Prostate gland (tissue), 2 donors: ENCODE data around the gene GALNT15. TPM values are rescaled to one million over a fixed set of nuclear protein-coding genes. Genes with fewer than 3 reads are reported as not detected.

Experiments used
- DNase-seq: peaks from one replicate; pipeline ENCODE4 v3.0.0-alpha.2; 2019; ENCODE audit warnings: low spot score
- H3K27ac ChIP-seq, 2 donors: fragments of 200-600 bp; sonication (generic); 2 replicates each; pipeline ENCODE4 v1.5.1; 2017 to 2019
- H3K27me3 ChIP-seq: fragments of 200-600 bp; sonication (generic); replicated peaks from 2 replicates; pipeline ENCODE4 v1.5.1; 2019; ENCODE audit not compliant: insufficient read depth
- H3K36me3 ChIP-seq, 2 donors: fragments of 200-600 bp; sonication (generic); 1 replicate in 1 of 2; 2 replicates in 1 of 2; pipeline versions ENCODE4 v1.5.1 to v1.8.1; 2017 to 2019
- H3K4me1 ChIP-seq: fragments of 200-600 bp; sonication (generic); replicated peaks from 2 replicates; pipeline ENCODE4 v1.5.1; 2019
- H3K4me3 ChIP-seq, 2 donors: fragments of 200-600 bp; sonication (generic); 2 replicates each; pipeline ENCODE4 v1.5.1; 2017 to 2019
- H3K9me3 ChIP-seq: fragments of 200-600 bp; sonication (generic); 2 replicates; pipeline ENCODE4 v1.5.1; 2017
- POLR2A ChIP-seq: fragments of 450-650 bp; IDR thresholded peaks from one replicate; pipeline ENCODE4 v1.6.1; 2016; ENCODE audit warnings: antibody characterized with exemption, mild to moderate bottlenecking
- POLR2AphosphoS5 ChIP-seq: sonication (generic); formaldehyde crosslinking; IDR thresholded peaks from one replicate; pipeline ENCODE4 v1.6.1; 2017; ENCODE audit warnings: antibody characterized with exemption
- WGBS: methylation state at CpG from one replicate; pipeline ENCODE4 v1.1.5; 2018; 5-methylcytosine and 5-hydroxymethylcytosine counted together
- intact Hi-C: fragments of 100-400 bp; cut with DNase I; formaldehyde crosslinking; loops from one replicate; pipeline ENCODE4 v1.14.2; 2022
- total RNA-seq, 2 donors: library from RNA; depleted of rRNA; stranded (reverse); fragments of >200 nt; gene quantifications; one replicate each; pipeline ENCODE4 v1.1.0, GENCODE V29; 2016
- TF ChIP-seq, protein P1 (sequence below), 4 experiments: fragments of 200-600 bp in 2 of 4; fragments of 450-650 bp in 2 of 4; sonication (generic) in 2 of 4; IDR thresholded peaks; 1 replicate in 3 of 4; 2 replicates in 1 of 4; pipeline ENCODE4 v1.5.1; 2016 to 2019; ENCODE audit warnings: antibody characterized with exemption in 4 of 4, mild to moderate bottlenecking in 2 of 4, moderate library complexity in 2 of 4

GALNT15 gene
- total RNA-seq, 2 donors from 2014 or later: 6.0 to 7.6 TPM

- Histone ChIP-seq H3K27me3 (no peaks in the 10 kb centered on the region), H3K4me3 (no peak overlapping the region), H3K4me1 (no peaks in the 10 kb centered on the region), H3K9me3 (no peaks in the 10 kb centered on the region), H3K36me3 (no peaks in the 10 kb centered on the region), H3K27ac (no peak overlapping the region)
- intact Hi-C loops: no loop called here
- WGBS: 100% methylated on average over 2 of the region's 2 CpGs
- no peak for DNase-seq
- TF ChIP-seq, protein P1, sequence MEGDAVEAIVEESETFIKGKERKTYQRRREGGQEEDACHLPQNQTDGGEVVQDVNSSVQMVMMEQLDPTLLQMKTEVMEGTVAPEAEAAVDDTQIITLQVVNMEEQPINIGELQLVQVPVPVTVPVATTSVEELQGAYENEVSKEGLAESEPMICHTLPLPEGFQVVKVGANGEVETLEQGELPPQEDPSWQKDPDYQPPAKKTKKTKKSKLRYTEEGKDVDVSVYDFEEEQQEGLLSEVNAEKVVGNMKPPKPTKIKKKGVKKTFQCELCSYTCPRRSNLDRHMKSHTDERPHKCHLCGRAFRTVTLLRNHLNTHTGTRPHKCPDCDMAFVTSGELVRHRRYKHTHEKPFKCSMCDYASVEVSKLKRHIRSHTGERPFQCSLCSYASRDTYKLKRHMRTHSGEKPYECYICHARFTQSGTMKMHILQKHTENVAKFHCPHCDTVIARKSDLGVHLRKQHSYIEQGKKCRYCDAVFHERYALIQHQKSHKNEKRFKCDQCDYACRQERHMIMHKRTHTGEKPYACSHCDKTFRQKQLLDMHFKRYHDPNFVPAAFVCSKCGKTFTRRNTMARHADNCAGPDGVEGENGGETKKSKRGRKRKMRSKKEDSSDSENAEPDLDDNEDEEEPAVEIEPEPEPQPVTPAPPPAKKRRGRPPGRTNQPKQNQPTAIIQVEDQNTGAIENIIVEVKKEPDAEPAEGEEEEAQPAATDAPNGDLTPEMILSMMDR (IDR thresholded peaks at IDR 0.05): no peak
- TF ChIP-seq POLR2A (no peak), POLR2AphosphoS5 (no peak)
Observed at GRCh38 chr3:16145176-16145575, 29.3 kb upstream of the GALNT15 start.

DNA sequence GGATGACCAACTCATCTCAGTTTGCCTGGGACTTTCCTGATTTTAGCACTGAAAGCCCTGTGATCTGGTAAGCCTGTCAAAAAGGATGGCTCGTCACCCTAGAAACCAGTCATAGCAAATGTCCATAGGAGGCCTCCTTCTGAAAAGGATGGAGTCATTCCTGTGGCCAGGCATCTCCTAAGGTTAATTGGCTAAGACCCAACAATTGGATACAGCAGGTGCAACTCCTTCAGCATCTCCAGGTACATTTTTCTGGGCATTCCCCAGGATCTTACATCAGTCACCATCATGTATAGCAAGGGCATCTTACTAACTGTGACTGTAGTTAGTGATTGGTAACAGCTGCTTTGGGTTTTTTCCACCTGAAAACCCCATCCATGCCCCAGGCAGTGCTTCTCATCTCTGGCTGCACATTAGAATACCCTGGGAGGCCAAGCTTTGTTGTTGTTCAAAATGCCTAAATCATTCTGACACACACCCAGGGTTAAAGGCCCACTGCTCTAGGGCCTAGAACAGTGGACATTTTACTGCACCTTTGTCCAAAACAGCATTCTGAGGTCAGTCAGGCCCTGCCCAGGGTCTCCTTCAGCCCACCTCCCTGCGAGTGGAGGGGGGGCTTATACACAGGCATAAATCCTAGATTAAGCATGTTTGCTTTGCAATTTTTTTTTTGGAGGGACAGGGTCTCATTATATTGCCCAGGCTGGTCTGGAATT, 28.3 kb upstream of the GALNT15 start:
- no peaks in the 10 kb centered on the region for H3K36me3 ChIP-seq
- no peaks in the 10 kb centered on the region for H3K4me1 ChIP-seq
- intact Hi-C loops: no loop called here
- no peaks in the 10 kb centered on the region for H3K9me3 ChIP-seq
- WGBS: 87% methylated on average over 2 of the region's 2 CpGs
- TF ChIP-seq, protein P1 (IDR thresholded peaks at IDR 0.05): no peak
- TF ChIP-seq POLR2A (no peak), POLR2AphosphoS5 (no peak)
- H3K27ac ChIP-seq: no peak overlapping the region
- DNase-seq: no peak
- H3K4me3 ChIP-seq: no peak overlapping the region
- no peaks in the 10 kb centered on the region for H3K27me3 ChIP-seq

DNA sequence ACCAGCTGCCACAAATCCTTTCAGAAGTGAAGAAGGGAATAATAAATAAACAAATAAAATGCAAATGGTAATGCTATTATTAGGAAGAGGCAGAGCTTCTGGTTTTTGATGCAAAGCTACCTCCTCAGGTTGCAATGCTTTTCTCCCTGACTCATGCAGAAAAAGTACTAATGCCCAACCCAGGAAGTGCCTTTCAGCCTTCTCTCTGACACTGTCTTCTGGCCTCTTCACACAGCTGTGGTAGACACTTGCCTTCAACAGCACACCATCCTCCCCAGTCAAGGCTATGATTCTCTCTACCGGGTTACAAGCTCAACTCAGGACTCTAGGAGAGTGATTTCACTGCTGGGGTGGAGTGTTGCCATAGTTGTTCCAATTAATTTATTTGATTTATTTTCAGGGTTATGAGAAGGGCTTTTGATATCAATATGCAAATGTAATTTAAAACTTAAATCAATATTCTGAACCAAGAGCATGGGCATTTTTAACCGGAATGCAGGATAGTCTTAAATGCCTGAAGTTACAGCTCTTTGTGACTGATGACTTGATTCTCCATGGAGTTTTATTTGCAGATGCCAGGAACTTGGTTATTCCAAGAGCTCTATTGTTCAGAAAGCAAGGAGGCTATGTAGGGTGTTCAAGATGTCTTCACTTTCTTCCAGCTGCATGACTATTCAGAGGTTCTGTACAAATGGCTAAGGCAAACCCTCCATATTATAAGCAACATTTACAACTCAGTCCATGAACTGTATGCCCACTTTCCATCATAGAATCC, 27.1 kb upstream of the GALNT15 start:
- Histone ChIP-seq H3K36me3 (no peaks in the 10 kb centered on the region), H3K27ac (no peak overlapping the region), H3K4me3 (no peak overlapping the region), H3K4me1 (no peaks in the 10 kb centered on the region), H3K27me3 (no peaks in the 10 kb centered on the region), H3K9me3 (no peaks in the 10 kb centered on the region)
- TF ChIP-seq, protein P1 (IDR thresholded peaks at IDR 0.05): no peak
- no peak for TF ChIP-seq POLR2A
- no peak for TF ChIP-seq POLR2AphosphoS5
- DNase-seq: no peak
- intact Hi-C loops: no loop called here
- 81% methylated on average over 2 of the region's 2 CpGs for WGBS

- no peaks in the 10 kb centered on the region for H3K9me3 ChIP-seq
- intact Hi-C loops: no loop called here
- H3K4me1 ChIP-seq: no peaks in the 10 kb centered on the region
- no peak for DNase-seq
- peak overlapping the region; percentile 10 to 29 for H3K27ac ChIP-seq
- WGBS: 88% methylated on average over 6 of the region's 6 CpGs
- H3K4me3 ChIP-seq: no peak overlapping the region
- TF ChIP-seq, protein P1 (IDR thresholded peaks at IDR 0.05): no peak
- no peak for TF ChIP-seq POLR2A
- TF ChIP-seq POLR2AphosphoS5: no peak
- no peaks in the 10 kb centered on the region for H3K36me3 ChIP-seq
- no peaks in the 10 kb centered on the region for H3K27me3 ChIP-seq
Observed at GRCh38 chr3:16148213-16148612, 26.3 kb upstream of the GALNT15 start.
